Spleen (tissue), 7 donors: ENCODE measurements around the gene MSGN1.

Experiments used
- CTCF ChIP-seq, 11 experiments: fragments of 200-600 bp in 7 of 11; fragments of 450-650 bp in 4 of 11; sonication (generic) in 4 of 11; IDR thresholded peaks in 8 of 11; conservative IDR thresholded peaks in 3 of 11; 1 replicate in 7 of 11; 2 replicates in 4 of 11; pipeline versions ENCODE4 v1.4.0 to v1.8.0; 2016 to 2021; ENCODE audit warnings: antibody characterized with exemption in 11 of 11, inconsistent platforms in 4 of 11, mild to moderate bottlenecking in 1 of 11
- POLR2A ChIP-seq, 3 donors: fragments of 450-650 bp; IDR thresholded peaks; one replicate each; pipeline ENCODE4 v1.5.1; 2017; ENCODE audit warnings: antibody characterized with exemption in 3 of 3, mild to moderate bottlenecking in 1 of 3
- POLR2AphosphoS5 ChIP-seq, 3 donors: sonication (generic); formaldehyde crosslinking; IDR thresholded peaks; one replicate each; pipeline ENCODE4 v1.5.1; 2017; ENCODE audit warnings: antibody characterized with exemption in 3 of 3
- donor health status: DM: no; HTN: no; CAD: no; lungs with moderate emphysema.
- donor health status: DM: no; HTN: no; CAD: no.
- donor health status: DM: no; HTN: no; CAD: no.

- TF ChIP-seq POLR2AphosphoS5 (IDR thresholded peaks at IDR 0.05) (no peak), CTCF (IDR thresholded peaks at IDR 0.05 in 8 of 11, conservative IDR thresholded peaks at IDR 0.05 in 3 of 11) (no peak), POLR2A (IDR thresholded peaks at IDR 0.05) (no peak)
Measured at GRCh38 chr2:17800693-17801458, 15.4 kb upstream of the MSGN1 start.
